ENCODE results near the gene IGFLR1. TPM values are rescaled to one million over a fixed set of nuclear protein-coding genes. Genes with fewer than 3 reads are reported as not detected.
"Not testable (repeated sequence)": the region's sequence is repeated elsewhere in the genome, so short reads cannot be mapped to it uniquely, and the experiment has no call there.

IGFLR1 gene
- total RNA-seq, 1 donor from 2014 or later, result 14.8 TPM

DNA sequence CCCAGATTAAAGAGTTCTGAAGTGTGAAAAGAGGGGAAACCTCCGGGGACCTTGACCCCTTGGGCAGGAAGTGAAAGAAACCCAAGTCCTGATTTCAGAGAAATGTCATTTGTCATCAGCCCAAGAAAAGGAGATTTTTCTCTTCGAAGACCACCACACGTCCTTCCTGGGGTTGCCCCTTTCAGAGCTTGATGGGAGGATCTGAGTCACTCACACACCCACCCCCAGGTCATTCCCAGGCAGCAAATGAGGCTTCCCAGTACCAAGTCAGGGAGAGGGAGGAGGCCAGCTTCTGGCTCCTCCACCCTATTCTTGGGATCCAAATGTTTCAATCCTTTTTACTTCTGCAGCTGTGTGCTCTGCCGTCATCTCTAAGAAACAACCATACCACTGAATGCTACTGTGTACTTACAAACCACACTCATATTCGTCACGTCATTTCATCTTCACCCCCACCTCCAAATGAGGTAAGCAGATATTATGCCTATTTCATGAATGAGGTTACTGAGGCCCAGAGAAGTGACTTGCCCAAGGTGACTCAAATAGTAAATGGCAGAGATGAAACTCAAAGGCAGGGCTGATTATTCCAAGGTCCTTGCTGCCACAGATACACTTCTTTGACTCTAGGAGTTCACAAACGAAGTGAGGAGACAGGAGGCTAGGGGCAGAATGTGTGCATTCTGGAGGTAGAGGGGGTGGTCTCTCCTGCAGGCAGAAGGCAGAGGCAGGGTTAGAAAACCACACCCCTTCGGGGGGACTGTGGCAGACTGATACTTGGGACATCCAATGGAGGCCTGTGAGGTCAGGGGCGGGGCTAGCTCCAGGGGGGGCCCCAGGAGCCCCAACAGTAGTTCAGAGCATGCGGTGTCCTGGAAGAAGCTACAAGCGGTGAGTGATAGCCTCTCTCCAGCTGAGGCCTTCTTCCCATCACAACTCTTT lies 29.4 kb downstream of the IGFLR1 start:
- no peak for DNase-seq (ENCODE audit: low spot score)

DNA sequence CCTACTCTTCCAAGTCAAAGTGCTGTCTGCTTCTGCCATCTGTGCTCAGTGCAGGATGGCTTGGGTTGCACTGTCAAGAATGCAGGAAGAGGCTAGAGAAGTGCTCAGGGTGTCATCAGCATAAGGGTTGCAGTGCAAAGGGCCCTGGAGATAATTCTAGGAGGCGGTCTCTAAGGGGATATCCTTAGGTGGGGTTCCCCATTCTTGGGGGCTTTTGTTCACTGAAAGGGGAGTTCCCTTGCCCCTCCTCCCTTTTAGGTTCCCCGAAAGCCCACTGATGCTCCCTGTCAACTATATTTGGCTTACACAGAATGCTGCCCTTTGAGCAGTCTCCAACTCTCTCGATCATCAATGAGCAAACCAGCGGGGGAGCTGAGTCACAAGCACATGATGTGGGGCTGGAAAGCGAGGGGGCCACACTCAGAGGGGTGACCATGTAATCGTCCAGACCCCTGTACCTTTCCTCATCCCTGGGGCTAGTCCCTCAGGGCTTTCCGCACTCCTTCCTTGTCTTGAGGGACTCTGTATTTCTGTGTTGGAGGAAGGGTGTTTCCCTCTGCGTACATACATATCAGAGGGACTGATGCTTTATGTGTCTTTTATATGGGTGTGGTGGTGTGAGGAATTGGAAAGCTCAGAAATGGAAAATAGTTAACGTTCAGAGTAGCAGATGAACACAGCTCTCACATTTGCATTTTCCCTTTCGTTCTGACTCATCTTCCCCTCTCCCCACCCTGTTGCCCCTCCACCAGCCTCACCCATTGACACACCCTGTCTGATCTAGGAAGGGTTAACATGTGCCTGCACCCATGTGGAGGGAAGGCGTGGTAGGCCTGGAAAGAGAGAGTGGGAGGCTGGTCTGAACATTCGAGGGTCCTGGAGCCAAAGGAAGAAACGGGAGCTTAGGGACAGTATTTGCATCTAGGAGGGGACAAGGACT lies 31.2 kb downstream of the IGFLR1 start:
- no peak for DNase-seq (ENCODE audit: low spot score)

GRCh38 chr19:35708391-35708790 lies 33.9 kb downstream of the IGFLR1 start:
- no peak for DNase-seq (ENCODE audit: low spot score)

DNA sequence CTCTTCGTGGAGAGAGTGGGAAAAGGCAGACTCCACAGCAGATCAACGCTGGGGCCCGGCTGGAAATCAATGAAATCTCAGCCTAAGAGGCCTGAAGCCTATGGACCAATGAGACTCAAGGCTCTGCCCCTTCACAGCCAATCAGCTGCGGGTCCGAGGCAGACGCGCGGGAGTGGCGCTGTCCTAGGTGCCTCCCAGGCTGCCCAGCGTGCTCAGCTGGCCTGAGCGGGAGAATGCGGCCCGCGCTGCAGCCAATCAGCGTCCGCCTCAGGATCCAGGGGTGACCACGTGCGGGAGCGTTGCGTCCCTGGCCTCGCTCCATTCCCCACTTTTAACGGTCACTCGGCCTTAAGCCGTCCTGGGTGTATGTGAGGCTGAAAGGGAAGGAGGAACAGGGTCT lies 38.0 kb downstream of the IGFLR1 start, which contains the start of gene ZBTB32:
Gene ZBTB32 (plus strand): TSS at position 341 of the 400 bp plus-strand sequence. CDS start 10,069 bp downstream, outside the sequence.
- peak; percentile 40 for DNase-seq (ENCODE audit: low spot score)

DNA sequence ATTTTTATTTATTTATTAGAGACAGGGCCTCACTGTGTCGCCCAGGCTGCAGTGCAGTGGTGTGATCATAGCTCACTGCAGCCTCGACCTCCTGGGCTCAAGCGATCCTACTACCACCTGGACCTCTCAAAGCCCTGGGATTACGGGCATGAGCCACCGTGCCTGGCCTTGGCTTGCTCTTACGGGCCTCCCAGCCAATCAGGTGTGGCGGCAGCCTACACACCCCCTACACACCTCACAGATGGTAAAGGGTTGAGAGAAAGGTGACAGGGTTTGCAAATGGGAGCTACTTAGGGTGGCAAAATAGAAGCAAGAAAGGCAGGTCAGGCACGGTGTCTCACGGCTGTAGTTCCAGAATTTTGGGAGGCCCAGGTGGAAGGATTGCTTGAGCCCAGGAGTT lies 38.9 kb downstream of the IGFLR1 start:
- DNase-seq (ENCODE audit: low spot score), result no peak

GRCh38 chr19:35702223-35703012 lies 39.8 kb downstream of the IGFLR1 start:
- DNase-seq (ENCODE audit: low spot score), result peak; percentile 96

DNA sequence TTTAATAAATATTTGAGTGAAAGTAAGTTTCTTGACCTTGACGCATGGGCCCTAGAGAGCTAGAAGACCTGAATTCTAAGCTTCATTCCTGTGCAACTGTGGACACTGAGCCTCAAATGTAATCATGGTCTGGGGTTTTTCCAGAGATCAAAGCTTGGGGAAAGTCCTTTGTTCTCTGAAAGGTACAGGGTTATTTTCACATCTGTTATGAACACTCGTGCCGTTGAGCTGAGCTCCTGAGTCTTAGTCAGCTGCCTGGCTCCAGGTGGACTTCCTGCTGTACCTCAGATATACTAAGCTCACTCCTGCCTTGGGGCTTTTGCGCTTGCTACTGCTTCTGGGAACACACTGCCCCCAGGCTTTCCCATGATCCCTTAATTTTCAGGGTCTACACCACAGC lies 45.4 kb downstream of the IGFLR1 start:
- no peak for DNase-seq (ENCODE audit: low spot score)

GRCh38 chr19:35695895-35696422 lies 46.3 kb downstream of the IGFLR1 start:
- DNase-seq (ENCODE audit: low spot score), result no peak

DNA sequence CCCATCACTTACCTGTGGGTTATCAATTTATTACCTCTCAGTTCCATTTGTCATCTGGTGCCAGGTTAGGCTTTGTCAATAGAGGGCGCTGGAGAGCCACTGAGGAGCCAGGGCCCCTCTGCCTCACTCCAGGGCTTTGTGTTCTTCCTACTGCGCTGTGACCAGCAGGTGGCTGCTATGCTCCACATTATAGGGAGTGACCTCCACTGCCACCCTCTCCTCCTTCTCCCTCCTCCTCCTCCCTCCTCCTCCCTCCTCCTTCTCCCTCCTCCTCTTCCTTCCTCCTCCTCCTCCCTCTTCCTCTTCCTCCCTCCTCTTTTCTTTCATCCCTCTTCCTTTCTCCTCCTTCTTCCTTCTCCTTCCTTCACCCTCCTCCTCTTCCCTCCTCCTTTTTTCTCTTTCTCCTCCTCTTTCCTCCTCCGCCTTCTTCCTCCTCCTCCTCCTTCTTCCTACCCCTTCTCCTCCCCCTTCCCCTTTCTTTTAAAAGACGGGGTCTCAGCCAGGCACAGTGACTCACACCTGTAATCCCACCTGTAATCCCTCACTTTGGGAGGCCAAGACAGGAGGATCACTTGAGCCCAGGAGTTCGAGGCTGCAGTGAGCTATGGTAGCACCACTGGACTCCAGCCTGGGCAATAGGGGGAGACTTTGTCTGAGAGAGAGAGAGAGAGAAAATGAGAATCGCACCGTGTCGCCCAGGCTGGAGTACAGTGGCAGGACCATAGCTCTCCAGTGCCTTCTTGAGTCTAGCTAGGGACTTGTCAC lies 48.2 kb downstream of the IGFLR1 start:
- peak; percentile 91 for DNase-seq (ENCODE audit: low spot score)

DNA sequence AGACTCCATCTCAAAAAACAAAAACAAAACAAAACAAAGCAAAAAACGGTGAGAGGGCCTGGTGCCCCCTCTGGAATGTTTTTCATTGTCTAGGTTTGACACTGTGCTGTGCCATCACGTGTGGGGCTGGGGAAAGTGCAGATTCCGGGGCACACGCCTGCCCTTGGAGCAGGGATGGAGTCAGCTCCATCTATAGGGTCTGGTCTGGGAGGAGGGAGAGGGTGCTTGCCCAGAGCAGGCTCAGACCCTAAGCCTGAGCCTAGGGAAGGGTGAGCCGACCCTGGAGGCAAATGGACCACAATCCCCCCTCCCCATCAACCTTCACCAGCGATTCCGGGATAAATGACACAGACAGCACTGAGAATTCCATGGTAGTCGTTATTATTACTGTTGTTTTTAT lies 48.8 kb downstream of the IGFLR1 start:
- no peak for DNase-seq (ENCODE audit: low spot score)

DNA sequence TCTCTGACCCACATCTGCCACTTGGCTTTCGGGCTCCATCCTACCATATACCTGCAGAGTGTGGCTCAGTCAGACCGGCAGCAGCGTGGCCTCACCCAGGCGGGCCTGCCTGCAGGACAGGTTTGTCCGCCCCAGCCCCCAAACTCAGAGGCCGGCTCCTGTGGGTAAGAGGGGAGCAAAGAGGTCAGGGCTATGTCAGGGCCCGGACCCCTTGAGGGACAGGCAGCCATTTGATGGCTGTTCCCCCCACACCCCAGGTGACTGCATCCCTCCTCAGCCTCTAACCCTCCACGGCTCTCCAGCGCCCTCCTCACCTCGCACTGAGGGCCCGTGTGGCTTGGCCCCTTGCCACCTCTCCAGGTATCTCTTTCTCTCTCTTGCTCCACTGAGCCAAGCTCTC lies 50.2 kb downstream of the IGFLR1 start:
- no peak for DNase-seq (ENCODE audit: low spot score)

GRCh38 chr19:35691106-35691505 lies 51.1 kb downstream of the IGFLR1 start:
- DNase-seq (ENCODE audit: low spot score), result not testable (repeated sequence)

- no peak for DNase-seq (ENCODE audit: low spot score)
These were observed 52.4 kb downstream of the IGFLR1 start for GRCh38 chr19:35689836-35690235.

Other genes starting within 250 kb of the IGFLR1 start
- gene DMKN, start 228.8 kb downstream of the IGFLR1 start, total RNA-seq, result 1.8 TPM
- gene SBSN, start 214.1 kb downstream of the IGFLR1 start, total RNA-seq, result not detected
- gene GAPDHS, start 209.0 kb downstream of the IGFLR1 start, total RNA-seq, result not detected
- 87.6 TPM for gene TMEM147, start 196.8 kb downstream of the IGFLR1 start, total RNA-seq
- gene ATP4A, start 178.8 kb downstream of the IGFLR1 start, total RNA-seq, result not detected
- gene PMIS2, start 156.3 kb downstream of the IGFLR1 start, total RNA-seq, result not detected
- gene HAUS5, start 129.7 kb downstream of the IGFLR1 start, total RNA-seq, result 10.7 TPM
- gene RBM42, start 113.4 kb downstream of the IGFLR1 start, total RNA-seq, result 78.3 TPM
- gene ETV2, start 100.7 kb downstream of the IGFLR1 start, total RNA-seq, result 2.5 TPM
- 459 TPM for gene COX6B1, start 94.1 kb downstream of the IGFLR1 start, total RNA-seq
- 0.89 TPM for gene UPK1A, start 75.9 kb downstream of the IGFLR1 start, total RNA-seq
- 0.43 TPM for gene ZBTB32, start 37.9 kb downstream of the IGFLR1 start, total RNA-seq
- gene KMT2B, start 24.4 kb downstream of the IGFLR1 start, total RNA-seq, result 45.1 TPM
- gene U2AF1L4, start 3.0 kb upstream of the IGFLR1 start, total RNA-seq, result 23.9 TPM
- 67.9 TPM for gene PSENEN, start 3.2 kb upstream of the IGFLR1 start, total RNA-seq
- gene LIN37, start 6.1 kb upstream of the IGFLR1 start, total RNA-seq, result 10.1 TPM
- 654 TPM for gene HSPB6, start 14.6 kb upstream of the IGFLR1 start, total RNA-seq
- 31.2 TPM for gene PROSER3, start 15.7 kb upstream of the IGFLR1 start, total RNA-seq
- 20.1 TPM for gene ARHGAP33, start 33.1 kb upstream of the IGFLR1 start, total RNA-seq
- gene PRODH2, start 70.4 kb upstream of the IGFLR1 start, total RNA-seq, result 0.46 TPM
- gene NPHS1, start 110.1 kb upstream of the IGFLR1 start, total RNA-seq, result 0.06 TPM
- 0.12 TPM for gene KIRREL2, start 114.5 kb upstream of the IGFLR1 start, total RNA-seq
- gene APLP1, start 126.1 kb upstream of the IGFLR1 start, total RNA-seq, result 85.6 TPM
- gene NFKBID, start 158.1 kb upstream of the IGFLR1 start, total RNA-seq, result 34.5 TPM
- gene HCST, start 160.1 kb upstream of the IGFLR1 start, total RNA-seq, result 14.4 TPM
- gene TYROBP, start 165.8 kb upstream of the IGFLR1 start, total RNA-seq, result 94.6 TPM
- gene LRFN3, start 193.9 kb upstream of the IGFLR1 start, total RNA-seq, result 23.7 TPM

Measured in mucosa of gallbladder (tissue), 1 donor.